WI38 (cell line): ENCODE data around the gene MAPKAP1.

ENCODE experiments used
- H3K4me3 ChIP-seq: 2 replicates; pipeline ENCODE4 v1.5.1; 2011; ENCODE audit warnings: low read depth, mild to moderate bottlenecking, control low read depth, low read length
- TF ChIP-seq, protein P1 (sequence below): IDR thresholded peaks from 2 replicates; pipeline ENCODE4 v1.5.1; 2012; ENCODE audit warnings: low read depth, mild to moderate bottlenecking, control low read depth, low read length

Gene MAPKAP1

DNA sequence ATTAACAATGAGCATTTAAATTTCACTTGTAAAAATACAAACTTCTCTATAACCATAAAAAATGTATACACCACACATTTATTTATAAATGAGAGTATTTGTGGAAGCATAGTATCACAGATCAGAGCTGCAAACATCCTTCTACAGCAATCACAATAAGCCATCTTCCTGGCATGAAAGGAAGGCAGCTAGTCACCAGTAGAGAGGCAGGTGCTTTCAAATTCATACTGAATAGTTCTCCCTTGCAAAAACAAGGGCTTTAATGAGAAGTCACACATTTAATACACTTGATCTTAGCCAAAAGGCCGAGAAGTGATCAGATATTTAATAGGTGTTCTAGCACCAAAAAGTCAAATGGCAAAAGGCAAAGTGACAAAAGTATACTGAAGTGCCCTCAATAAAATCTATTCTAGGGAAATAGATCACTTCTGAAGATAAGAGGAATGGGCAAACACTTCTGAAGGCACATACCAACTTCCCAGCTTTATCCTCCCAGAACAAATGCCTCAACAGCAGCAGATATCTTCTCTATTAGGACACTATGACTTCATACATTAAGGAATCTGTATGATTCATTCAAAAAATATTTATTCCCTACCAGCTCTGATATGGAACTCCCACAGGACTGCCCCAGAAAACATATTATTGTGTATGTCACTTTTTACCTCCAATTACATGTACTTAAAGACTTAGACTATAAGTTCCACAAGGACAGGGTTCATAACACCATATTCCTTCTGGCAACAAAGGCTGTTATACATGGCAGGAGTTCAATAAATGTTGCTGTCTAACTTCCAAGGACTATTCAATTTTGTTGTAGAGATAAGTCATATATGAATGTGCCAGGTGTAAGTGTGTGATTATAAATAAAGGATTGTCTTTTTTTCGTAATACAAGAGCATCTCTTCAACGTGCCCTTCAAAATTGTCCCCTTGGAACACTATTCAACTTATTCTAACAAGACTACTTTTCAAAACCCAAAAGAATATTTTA, 31.7 kb downstream of the MAPKAP1 start:
- TF ChIP-seq, protein P1, sequence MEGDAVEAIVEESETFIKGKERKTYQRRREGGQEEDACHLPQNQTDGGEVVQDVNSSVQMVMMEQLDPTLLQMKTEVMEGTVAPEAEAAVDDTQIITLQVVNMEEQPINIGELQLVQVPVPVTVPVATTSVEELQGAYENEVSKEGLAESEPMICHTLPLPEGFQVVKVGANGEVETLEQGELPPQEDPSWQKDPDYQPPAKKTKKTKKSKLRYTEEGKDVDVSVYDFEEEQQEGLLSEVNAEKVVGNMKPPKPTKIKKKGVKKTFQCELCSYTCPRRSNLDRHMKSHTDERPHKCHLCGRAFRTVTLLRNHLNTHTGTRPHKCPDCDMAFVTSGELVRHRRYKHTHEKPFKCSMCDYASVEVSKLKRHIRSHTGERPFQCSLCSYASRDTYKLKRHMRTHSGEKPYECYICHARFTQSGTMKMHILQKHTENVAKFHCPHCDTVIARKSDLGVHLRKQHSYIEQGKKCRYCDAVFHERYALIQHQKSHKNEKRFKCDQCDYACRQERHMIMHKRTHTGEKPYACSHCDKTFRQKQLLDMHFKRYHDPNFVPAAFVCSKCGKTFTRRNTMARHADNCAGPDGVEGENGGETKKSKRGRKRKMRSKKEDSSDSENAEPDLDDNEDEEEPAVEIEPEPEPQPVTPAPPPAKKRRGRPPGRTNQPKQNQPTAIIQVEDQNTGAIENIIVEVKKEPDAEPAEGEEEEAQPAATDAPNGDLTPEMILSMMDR, result no peak

DNA sequence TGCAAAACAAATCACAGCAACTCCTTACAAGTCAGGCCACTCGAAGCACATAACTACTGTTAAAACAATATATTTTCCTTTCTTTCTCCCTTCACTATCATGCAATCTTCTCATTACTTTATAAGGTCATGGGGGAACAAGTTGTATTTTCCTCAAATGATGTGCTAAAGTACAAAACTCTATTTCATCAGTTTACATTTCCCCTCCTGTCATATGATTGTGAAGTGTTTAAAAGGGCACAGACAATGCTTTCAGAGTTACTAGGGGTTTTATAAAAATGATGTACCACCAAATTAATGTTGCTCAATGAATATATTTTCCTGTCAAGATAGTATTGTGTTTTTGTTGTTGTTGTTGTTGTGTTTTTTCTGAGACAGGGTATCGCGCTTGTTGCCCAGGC, 34.1 kb downstream of the MAPKAP1 start:
- TF ChIP-seq, protein P1, result no peak
- no peak overlapping the region for H3K4me3 ChIP-seq

More for the DNA sequence above, 31.7 kb downstream of the MAPKAP1 start:
- no peak overlapping the region for H3K4me3 ChIP-seq

DNA sequence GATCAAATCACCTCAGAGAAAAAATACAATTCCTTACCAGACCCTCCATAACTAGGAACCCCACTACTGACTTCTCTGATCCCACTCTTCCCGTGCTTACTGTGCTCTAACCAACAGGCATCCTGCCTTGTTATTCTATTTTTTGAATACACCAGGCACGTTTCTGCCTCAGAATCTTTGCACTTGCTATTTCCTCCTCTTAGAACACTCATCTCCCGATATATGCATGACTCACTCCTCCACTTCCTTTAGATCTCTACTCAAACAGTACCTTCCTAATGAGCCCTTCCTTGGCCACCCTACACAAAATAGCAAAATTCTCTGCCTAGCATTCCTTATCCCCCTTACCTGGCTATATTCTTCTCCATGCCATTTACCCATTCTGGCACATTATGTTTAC, 43.9 kb downstream of the MAPKAP1 start:
- H3K4me3 ChIP-seq, result no peak overlapping the region
- TF ChIP-seq, protein P1, result no peak

DNA sequence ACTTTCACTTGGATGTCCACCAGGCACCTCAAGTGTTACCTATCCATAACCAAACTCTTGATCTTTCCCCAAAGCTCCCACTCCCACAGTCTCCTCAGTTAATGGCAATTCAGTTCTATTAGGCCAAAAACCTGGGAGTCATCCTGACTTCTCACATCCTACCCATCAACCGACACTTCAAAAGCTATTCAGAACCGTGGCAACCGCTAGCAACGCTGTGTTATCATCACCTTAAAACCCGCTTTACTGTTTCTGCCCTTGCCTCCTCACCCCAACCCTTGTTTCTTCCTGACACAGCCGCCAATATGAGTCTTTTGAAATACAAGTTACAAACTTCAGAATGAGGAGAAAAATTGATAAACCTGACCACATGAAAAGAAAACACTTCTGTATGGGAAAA, 46.5 kb downstream of the MAPKAP1 start:
- TF ChIP-seq, protein P1, result no peak
- H3K4me3 ChIP-seq, result no peak overlapping the region

DNA sequence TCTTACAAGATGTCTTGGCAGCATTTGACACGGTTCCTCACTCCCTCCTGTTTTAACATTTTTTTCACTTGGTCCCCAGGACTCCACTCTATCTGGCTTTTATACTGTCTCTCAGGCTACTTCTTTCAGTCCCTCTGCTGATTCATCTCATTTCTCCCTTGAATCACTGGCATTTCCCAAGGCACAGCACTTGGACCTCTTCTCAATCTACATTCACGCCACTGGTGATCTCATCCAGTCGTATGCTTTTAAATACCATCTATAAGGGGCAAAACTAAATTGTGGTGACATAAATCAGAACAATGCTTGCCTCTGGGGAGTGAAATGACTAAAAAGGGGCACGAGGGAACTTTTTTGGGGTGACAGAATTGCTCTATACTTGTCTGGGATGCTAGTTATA, 47.1 kb downstream of the MAPKAP1 start:
- TF ChIP-seq, protein P1, result no peak
- no peak overlapping the region for H3K4me3 ChIP-seq

DNA sequence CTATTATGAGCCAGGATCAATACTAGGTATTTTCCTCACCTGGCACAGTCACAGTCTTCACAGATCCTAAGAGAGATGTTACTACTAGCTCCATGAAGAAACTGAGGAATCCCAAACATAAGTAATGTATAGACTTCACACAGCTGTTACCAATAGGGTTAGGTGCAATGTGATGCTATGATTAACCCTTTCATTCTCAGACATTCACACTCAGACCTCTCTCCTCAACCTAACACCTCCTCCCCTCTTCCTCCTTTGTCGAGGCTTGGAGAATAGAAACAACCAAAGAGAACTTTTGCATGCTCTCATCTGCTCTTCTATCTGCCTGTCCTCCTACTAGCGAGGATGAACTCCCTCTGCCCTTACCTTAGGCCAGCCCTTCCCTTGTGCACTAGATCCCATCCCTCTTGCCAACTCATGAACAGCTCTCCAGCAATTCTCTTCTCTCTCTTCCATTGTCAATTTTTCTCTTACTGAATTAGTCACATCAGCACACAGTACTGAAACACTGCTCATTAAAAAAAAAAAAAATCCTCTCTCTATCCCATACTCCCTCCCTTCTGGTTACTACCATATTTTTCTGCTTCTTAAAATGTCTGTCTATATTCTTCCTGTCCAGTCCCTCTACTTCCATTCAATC, 47.7 kb downstream of the MAPKAP1 start:
- TF ChIP-seq, protein P1, result no peak

DNA sequence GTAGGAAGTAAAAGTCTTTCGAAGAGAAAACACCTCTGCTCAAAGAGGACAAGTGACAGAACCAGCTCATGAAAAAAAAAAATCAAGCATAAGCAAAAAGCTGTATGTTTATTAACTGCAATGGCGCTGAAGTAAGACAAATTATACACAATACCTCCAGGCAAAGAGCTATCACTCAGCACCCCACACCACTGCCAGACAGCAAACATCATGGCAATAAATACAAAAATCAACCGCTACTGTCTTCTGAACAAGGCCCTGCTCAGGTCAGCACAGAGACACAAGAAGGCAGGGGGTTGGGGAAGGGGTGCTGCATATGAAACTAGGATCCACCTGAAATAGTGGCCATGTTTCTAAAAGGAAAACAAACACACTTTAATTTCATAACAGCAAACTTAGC, 50.4 kb downstream of the MAPKAP1 start:
- H3K4me3 ChIP-seq, result no peak overlapping the region
- TF ChIP-seq, protein P1, result no peak

More for the DNA sequence above, 47.7 kb downstream of the MAPKAP1 start:
- no peak overlapping the region for H3K4me3 ChIP-seq
